Neuronal stem cell (in vitro differentiated cells): ENCODE data around the gene TJP1.

Source experiments
- DNase-seq: peaks from one replicate; pipeline ENCODE4 v3.0.0-alpha.2; 2013; ENCODE audit warnings: low spot score
- H2AFZ ChIP-seq: one replicate; pipeline ENCODE4 v1.6.1; 2013; ENCODE audit warnings: mild to moderate bottlenecking, low read length, inconsistent platforms
- H2AK5ac ChIP-seq: 2 replicates; pipeline ENCODE4 v1.6.1; 2013; ENCODE audit warnings: low read depth, mild to moderate bottlenecking, inconsistent platforms, low read length, moderate library complexity, mixed read lengths
- H2BK120ac ChIP-seq: 2 replicates; pipeline ENCODE4 v1.6.1; 2013; ENCODE audit warnings: low read depth, mild to moderate bottlenecking, inconsistent platforms, low read length, moderate library complexity, mixed read lengths
- H2BK12ac ChIP-seq: one replicate; pipeline ENCODE4 v1.6.1; 2013; ENCODE audit warnings: low read length, inconsistent platforms
- H2BK15ac ChIP-seq: 2 replicates; pipeline ENCODE4 v1.6.1; 2013; ENCODE audit warnings: mild to moderate bottlenecking, low read length, inconsistent platforms, mixed read lengths
- H2BK5ac ChIP-seq: one replicate; pipeline ENCODE4 v1.6.1; 2013; ENCODE audit warnings: inconsistent platforms, mild to moderate bottlenecking, low read length, moderate library complexity
- H3K14ac ChIP-seq: one replicate; pipeline ENCODE4 v1.6.1; 2013; ENCODE audit warnings: low read length, inconsistent platforms
- H3K18ac ChIP-seq: 2 replicates; pipeline ENCODE4 v1.6.1; 2013; ENCODE audit warnings: low read length, inconsistent platforms
- H3K23ac ChIP-seq: 2 replicates; pipeline ENCODE4 v1.6.1; 2013; ENCODE audit warnings: low read depth, mild to moderate bottlenecking, mixed read lengths, low read length, inconsistent platforms; ENCODE audit not compliant: poor library complexity
- H3K27ac ChIP-seq: replicated peaks from 3 replicates; pipeline ENCODE4 v1.5.1; 2013; ENCODE audit warnings: low read length, inconsistent platforms
- H3K27me3 ChIP-seq, 3 experiments: 2 replicates each; pipeline ENCODE4 v1.6.1; 2013; ENCODE audit warnings: low read length in 3 of 3, mild to moderate bottlenecking in 2 of 3, inconsistent platforms in 1 of 3, low read depth in 1 of 3, mixed read lengths in 1 of 3, moderate library complexity in 1 of 3; ENCODE audit not compliant: control insufficient read depth in 3 of 3, insufficient read depth in 3 of 3
- H3K36me3 ChIP-seq, 2 donors: replicated peaks in 1 of 2; 2 replicates each; pipeline ENCODE4 v1.6.1; 2013; ENCODE audit warnings: low read length in 2 of 2; ENCODE audit not compliant: control insufficient read depth in 2 of 2, insufficient read depth in 2 of 2
- H3K4ac ChIP-seq: 2 replicates; pipeline ENCODE4 v1.6.1; 2013; ENCODE audit warnings: inconsistent platforms, mild to moderate bottlenecking, low read length, moderate library complexity
- H3K4me1 ChIP-seq, 2 donors: 1 replicate in 1 of 2; 2 replicates in 1 of 2; pipeline ENCODE4 v1.6.1; 2013; ENCODE audit warnings: low read length in 2 of 2, low read depth in 1 of 2; ENCODE audit not compliant: control insufficient read depth in 2 of 2, insufficient read depth in 1 of 2
- H3K4me2 ChIP-seq: one replicate; pipeline ENCODE4 v1.6.1; 2013; ENCODE audit warnings: mild to moderate bottlenecking, low read length, inconsistent platforms; ENCODE audit not compliant: insufficient read depth, poor library complexity, severe bottlenecking
- H3K4me3 ChIP-seq, 2 donors: 2 replicates each; pipeline ENCODE4 v1.5.1; 2013; ENCODE audit warnings: low read length in 2 of 2, mild to moderate bottlenecking in 2 of 2, inconsistent platforms in 1 of 2, moderate library complexity in 1 of 2
- H3K79me1 ChIP-seq: one replicate; pipeline ENCODE4 v1.6.1; 2013; ENCODE audit warnings: low read depth, mild to moderate bottlenecking, inconsistent platforms, low read length, moderate library complexity
- H3K9ac ChIP-seq: one replicate; pipeline ENCODE4 v1.6.1; 2013; ENCODE audit warnings: mild to moderate bottlenecking, low read depth, low read length, inconsistent platforms; ENCODE audit not compliant: poor library complexity
- H3K9me3 ChIP-seq, 2 donors: replicated peaks in 1 of 2; 2 replicates each; pipeline versions ENCODE3 to v1.6.1; 2013; ENCODE audit warnings: low read length in 2 of 2, mild to moderate bottlenecking in 2 of 2, inconsistent platforms in 1 of 2, low read depth in 1 of 2, mixed read lengths in 1 of 2, moderate library complexity in 1 of 2; ENCODE audit not compliant: control insufficient read depth in 2 of 2, insufficient read depth in 1 of 2
- H4K8ac ChIP-seq: one replicate; pipeline ENCODE4 v1.6.1; 2013; ENCODE audit warnings: low read depth, mild to moderate bottlenecking, inconsistent platforms, low read length, moderate library complexity
- H4K91ac ChIP-seq: one replicate; pipeline ENCODE4 v1.6.1; 2013; ENCODE audit warnings: low read length, low read depth, mild to moderate bottlenecking, inconsistent platforms; ENCODE audit not compliant: poor library complexity
- WGBS, 2 donors: extraction: QIAGEN DNeasy Blood & Tissue Kit; methylation state at CpG; one replicate each; pipeline ENCODE4 v1.1.7; 2013; ENCODE audit warnings: missing lambda C conversion rate in 2 of 2, mixed read lengths in 1 of 2; ENCODE audit not compliant: insufficient read length in 2 of 2, insufficient replicate concordance in 1 of 2; ENCODE audit errors: extremely low coverage in 2 of 2; 5-methylcytosine and 5-hydroxymethylcytosine counted together

The TJP1 gene

GRCh38 chr15:29700296-29700695 is 122.0 kb downstream of the TJP1 start:
- Histone ChIP-seq H3K9me3 (no peaks in the 10 kb centered on the region), H3K79me1 (no peaks in the 10 kb centered on the region)

GRCh38 chr15:29699791-29700190 is 122.5 kb downstream of the TJP1 start:
- WGBS, 2 donors = no CpG with 5 or more reads among the region's 8 CpGs
- no peak overlapping the region for H3K4me3 ChIP-seq
- H2BK120ac ChIP-seq = no peak overlapping the region
- no peaks in the 10 kb centered on the region for H3K9me3 ChIP-seq
- H3K23ac ChIP-seq = no peak overlapping the region
- DNase-seq = no peak
- H2BK5ac ChIP-seq = no peak overlapping the region
- no peak overlapping the region for H3K4ac ChIP-seq
- no peaks in the 10 kb centered on the region for H3K79me1 ChIP-seq
- H2AFZ ChIP-seq = no peak overlapping the region
- H3K27ac ChIP-seq = no peak overlapping the region
- no peak overlapping the region for H3K9ac ChIP-seq
- peaks cover 0 to 3% (median 0%) of the 10 kb centered on the region in 3 experiments for H3K27me3 ChIP-seq
- peaks cover 10 to 75% of the 10 kb centered on the region in 2 donors for H3K36me3 ChIP-seq
- H4K8ac ChIP-seq = no peak overlapping the region
- H2BK12ac ChIP-seq = no peak overlapping the region
- H4K91ac ChIP-seq = no peak overlapping the region
- H3K14ac ChIP-seq = no peak overlapping the region
- H3K4me2 ChIP-seq = no peak overlapping the region
- H3K18ac ChIP-seq = no peak overlapping the region
- no peaks in the 10 kb centered on the region for H3K4me1 ChIP-seq
- no peak overlapping the region for H2BK15ac ChIP-seq
- H2AK5ac ChIP-seq = no peak overlapping the region

More at GRCh38 chr15:29700296-29700695, 122.0 kb downstream of the TJP1 start:
- Histone ChIP-seq H3K14ac (no peak overlapping the region), H3K4me3 (no peak overlapping the region), H3K4me1 (no peaks in the 10 kb centered on the region), H2AK5ac (no peak overlapping the region), H3K36me3 (peaks cover 15 to 81% of the 10 kb centered on the region in 2 donors), H2BK5ac (no peak overlapping the region), H2BK120ac (no peak overlapping the region), H3K4me2 (no peak overlapping the region), H3K9ac (no peak overlapping the region), H3K23ac (no peak overlapping the region), H2BK12ac (no peak overlapping the region), H3K18ac (no peak overlapping the region), H2AFZ (no peak overlapping the region), H3K27ac (no peak overlapping the region), H3K4ac (no peak overlapping the region), H2BK15ac (no peak overlapping the region), H4K91ac (no peak overlapping the region), H4K8ac (no peak overlapping the region), H3K27me3 (peaks cover 0 to 3% (median 0%) of the 10 kb centered on the region in 3 experiments)
- no CpG with 5 or more reads among the region's 3 CpGs for WGBS, 2 donors
- no peak for DNase-seq

- WGBS, 2 donors = no CpG with 5 or more reads among the region's 12 CpGs
- H3K9ac ChIP-seq = no peak overlapping the region
- H3K4me1 ChIP-seq = no peaks in the 10 kb centered on the region
- peaks cover 0 to 3% (median 0%) of the 10 kb centered on the region in 3 experiments for H3K27me3 ChIP-seq
- H4K91ac ChIP-seq = no peak overlapping the region
- H3K18ac ChIP-seq = no peak overlapping the region
- no peak overlapping the region for H2BK12ac ChIP-seq
- no peaks in the 10 kb centered on the region for H3K79me1 ChIP-seq
- H3K9me3 ChIP-seq = no peaks in the 10 kb centered on the region
- H3K4me3 ChIP-seq = no peak overlapping the region
- H2AK5ac ChIP-seq = no peak overlapping the region
- H3K27ac ChIP-seq = no peak overlapping the region
- no peak overlapping the region for H2AFZ ChIP-seq
- no peak overlapping the region for H2BK120ac ChIP-seq
- DNase-seq = no peak
- no peak overlapping the region for H2BK15ac ChIP-seq
- H2BK5ac ChIP-seq = no peak overlapping the region
- H3K4me2 ChIP-seq = no peak overlapping the region
- H3K36me3 ChIP-seq = peaks cover 8 to 60% of the 10 kb centered on the region in 2 donors
- no peak overlapping the region for H4K8ac ChIP-seq
- no peak overlapping the region for H3K23ac ChIP-seq
- no peak overlapping the region for H3K4ac ChIP-seq
- H3K14ac ChIP-seq = no peak overlapping the region
Measured at GRCh38 chr15:29698030-29698701, 124.1 kb downstream of the TJP1 start.

GRCh38 chr15:29696950-29697738 is 125.1 kb downstream of the TJP1 start:
- Histone ChIP-seq H3K14ac (no peak overlapping the region), H2BK12ac (no peak overlapping the region), H3K36me3 (peaks cover 6 to 50% of the 10 kb centered on the region in 2 donors), H3K79me1 (no peaks in the 10 kb centered on the region), H2BK5ac (no peak overlapping the region), H2BK15ac (no peak overlapping the region), H3K4me1 (no peaks in the 10 kb centered on the region), H3K4me2 (no peak overlapping the region), H3K4ac (no peak overlapping the region), H2AFZ (no peak overlapping the region), H3K27ac (no peak overlapping the region), H3K18ac (no peak overlapping the region), H3K23ac (no peak overlapping the region), H2AK5ac (no peak overlapping the region), H3K9ac (no peak overlapping the region), H2BK120ac (no peak overlapping the region), H4K91ac (no peak overlapping the region), H4K8ac (no peak overlapping the region), H3K4me3 (no peak overlapping the region), H3K27me3 (peaks cover 0 to 3% (median 0%) of the 10 kb centered on the region in 3 experiments), H3K9me3 (no peaks in the 10 kb centered on the region)
- no peak for DNase-seq
- no CpG with 5 or more reads among the region's 15 CpGs for WGBS, 2 donors
